Gastrocnemius medialis (tissue), 4 donors: ENCODE data around the gene GLI2. TPM values are rescaled to one million over a fixed set of nuclear protein-coding genes. Genes with fewer than 3 reads are reported as not detected.

Source experiments
- ATAC-seq, 2 donors: fragments of 150-250 bp; one replicate each; pipeline ENCODE4 v1.9.1; 2016
- DNase-seq, 2 donors: peaks; one replicate each; pipeline ENCODE4 v3.0.0-alpha.2; 2019
- H3K27ac ChIP-seq, 4 donors: fragments of 200-600 bp; sonication (generic); 1 replicate in 1 of 4; 2 replicates in 3 of 4; pipeline ENCODE4 v1.5.1; 2016 to 2018; ENCODE audit warnings: mild to moderate bottlenecking in 2 of 4, moderate library complexity in 1 of 4
- H3K27me3 ChIP-seq, 3 donors: fragments of 200-600 bp; sonication (generic) in 2 of 3; 1 replicate in 1 of 3; 2 replicates in 2 of 3; pipeline versions ENCODE4 v1.5.1 to v1.6.0; 2016 to 2019; ENCODE audit warnings: mild to moderate bottlenecking in 1 of 3, moderate library complexity in 1 of 3
- H3K36me3 ChIP-seq, 2 donors: fragments of 200-600 bp; sonication (generic) in 1 of 2; one replicate each; pipeline ENCODE4 v1.5.1; 2017 to 2018
- H3K4me1 ChIP-seq, 2 donors: fragments of 200-600 bp; sonication (generic) in 1 of 2; one replicate each; pipeline ENCODE4 v1.5.1; 2016 to 2017; ENCODE audit warnings: mild to moderate bottlenecking in 2 of 2
- H3K4me3 ChIP-seq, 4 donors: fragments of 200-600 bp; sonication (generic) in 3 of 4; 1 replicate in 1 of 4; 2 replicates in 3 of 4; pipeline ENCODE4 v1.5.1; 2016 to 2019; ENCODE audit warnings: mild to moderate bottlenecking in 2 of 4
- H3K9me3 ChIP-seq, 3 donors: fragments of 200-600 bp; sonication (generic) in 2 of 3; 1 replicate in 1 of 3; 2 replicates in 2 of 3; pipeline ENCODE4 v1.5.1; 2016 to 2019
- CTCF ChIP-seq, 5 experiments: fragments of 450-650 bp in 3 of 5; fragments of 200-600 bp in 2 of 5; sonication (generic) in 2 of 5; IDR thresholded peaks in 4 of 5; conservative IDR thresholded peaks in 1 of 5; 1 replicate in 4 of 5; 2 replicates in 1 of 5; pipeline ENCODE4 v1.5.1; 2016 to 2019; ENCODE audit warnings: antibody characterized with exemption in 5 of 5, mild to moderate bottlenecking in 3 of 5, moderate library complexity in 3 of 5
- POLR2A ChIP-seq, 2 donors: fragments of 450-650 bp; IDR thresholded peaks; one replicate each; pipeline ENCODE4 v1.6.1; 2017; ENCODE audit warnings: antibody characterized with exemption in 2 of 2, mild to moderate bottlenecking in 2 of 2, moderate library complexity in 2 of 2
- in situ Hi-C, 4 donors: fragments of 200-750 bp; cut with MboI; loops; one replicate each; pipeline versions ENCODE4 v1.15.0 to v1.8.0; 2017; ENCODE audit warnings: low sequenced_read_pairs in 4 of 4
- intact Hi-C: fragments of 100-400 bp; cut with DNase I; formaldehyde crosslinking; loops from one replicate; pipeline ENCODE4 v1.15.1; 2023; ENCODE audit warnings: low total_unique reads
- total RNA-seq, 4 donors: library from RNA; depleted of rRNA; stranded (reverse); fragments of >200 nt; gene quantifications; one replicate each; pipeline versions ENCODE4 v1.1.0 to v1.2.3, GENCODE V29; 2016

GLI2 gene
- total RNA-seq, 4 donors from 2014 or later: 0.27 to 0.49 (median 0.29) TPM

GRCh38 chr2:120694034-120694433 is 41.6 kb upstream of the GLI2 start:
- no peak for ATAC-seq
- TF ChIP-seq POLR2A (IDR thresholded peaks at IDR 0.05) (no peak), CTCF (IDR thresholded peaks at IDR 0.05 in 4 of 5, conservative IDR thresholded peaks at IDR 0.05 in 1 of 5) (no peak)
- H3K9me3 ChIP-seq: no peaks in the 10 kb centered on the region
- in situ Hi-C loops: loop anchor here in 2 of 4 donors (5.0 to 25.0 kb wide), 2 partner anchors 383 to 982 kb away; no protein-coding TSS in a partner anchor
- H3K4me3 ChIP-seq: no peak overlapping the region
- H3K36me3 ChIP-seq: no peaks in the 10 kb centered on the region
- no peak overlapping the region for H3K27ac ChIP-seq
- peaks cover 0 to 8% (median 8%) of the 10 kb centered on the region in 3 donors for H3K27me3 ChIP-seq
- intact Hi-C loops: no loop called here
- H3K4me1 ChIP-seq: no peaks in the 10 kb centered on the region
- DNase-seq: no peak

- in situ Hi-C loops: loop anchor here in 3 of 4 donors (5.0 to 25.0 kb wide), 4 partner anchors 375 to 985 kb away; no protein-coding TSS in a partner anchor
- Histone ChIP-seq H3K4me1 (no peaks in the 10 kb centered on the region), H3K4me3 (no peak overlapping the region), H3K27ac (no peak overlapping the region), H3K9me3 (no peaks in the 10 kb centered on the region), H3K36me3 (no peaks in the 10 kb centered on the region), H3K27me3 (peaks cover 0 to 8% (median 8%) of the 10 kb centered on the region in 3 donors)
- intact Hi-C loops: no loop called here
- no peak for TF ChIP-seq POLR2A (IDR thresholded peaks at IDR 0.05)
- TF ChIP-seq CTCF (IDR thresholded peaks at IDR 0.05 in 4 of 5, conservative IDR thresholded peaks at IDR 0.05 in 1 of 5): no peak
- ATAC-seq (no peak), DNase-seq (no peak)
These were observed 38.2 kb upstream of the GLI2 start for GRCh38 chr2:120697471-120697870.

GRCh38 chr2:120699292-120699691 is 36.4 kb upstream of the GLI2 start:
- ATAC-seq (no peak), DNase-seq (no peak)
- no peak overlapping the region for H3K4me3 ChIP-seq
- no peak overlapping the region for H3K27ac ChIP-seq
- peaks cover 0 to 8% (median 8%) of the 10 kb centered on the region in 3 donors for H3K27me3 ChIP-seq
- no peaks in the 10 kb centered on the region for H3K9me3 ChIP-seq
- H3K36me3 ChIP-seq: no peaks in the 10 kb centered on the region
- in situ Hi-C loops: loop anchor here in 3 of 4 donors (5.0 to 25.0 kb wide), 4 partner anchors 373 to 987 kb away; no protein-coding TSS in a partner anchor
- TF ChIP-seq POLR2A (IDR thresholded peaks at IDR 0.05): no peak
- no peak for TF ChIP-seq CTCF (IDR thresholded peaks at IDR 0.05 in 4 of 5, conservative IDR thresholded peaks at IDR 0.05 in 1 of 5)
- intact Hi-C loops: no loop called here
- H3K4me1 ChIP-seq: no peaks in the 10 kb centered on the region

- no peak overlapping the region for H3K27ac ChIP-seq
- intact Hi-C loops (no loop called here), in situ Hi-C loops (loop anchor here in 2 of 4 donors (25.0 kb wide), 2 partner anchors 612 to 637 kb away; no protein-coding TSS in a partner anchor)
- no peaks in the 10 kb centered on the region for H3K4me1 ChIP-seq
- no peaks in the 10 kb centered on the region for H3K36me3 ChIP-seq
- H3K27me3 ChIP-seq: peaks cover 0 to 4% (median 0%) of the 10 kb centered on the region in 3 donors
- DNase-seq (no peak), ATAC-seq (no peak)
- H3K9me3 ChIP-seq: no peaks in the 10 kb centered on the region
- no peak overlapping the region for H3K4me3 ChIP-seq
- no peak for TF ChIP-seq POLR2A (IDR thresholded peaks at IDR 0.05)
- TF ChIP-seq CTCF (IDR thresholded peaks at IDR 0.05 in 4 of 5, conservative IDR thresholded peaks at IDR 0.05 in 1 of 5): no peak
These were observed 35.0 kb upstream of the GLI2 start for GRCh38 chr2:120700659-120701058.

GRCh38 chr2:120701096-120701495 is 34.6 kb upstream of the GLI2 start:
- ATAC-seq (no peak), DNase-seq (no peak)
- TF ChIP-seq POLR2A (IDR thresholded peaks at IDR 0.05): no peak
- no peak for TF ChIP-seq CTCF (IDR thresholded peaks at IDR 0.05 in 4 of 5, conservative IDR thresholded peaks at IDR 0.05 in 1 of 5)
- H3K27me3 ChIP-seq: peaks cover 0 to 4% (median 0%) of the 10 kb centered on the region in 3 donors
- in situ Hi-C loops: loop anchor here in 2 of 4 donors (25.0 kb wide), 2 partner anchors 611 to 636 kb away; no protein-coding TSS in a partner anchor
- no peak overlapping the region for H3K4me3 ChIP-seq
- no peak overlapping the region for H3K27ac ChIP-seq
- no peaks in the 10 kb centered on the region for H3K4me1 ChIP-seq
- H3K9me3 ChIP-seq: no peaks in the 10 kb centered on the region
- intact Hi-C loops: no loop called here
- H3K36me3 ChIP-seq: no peaks in the 10 kb centered on the region
